AG09309 (cell line): ENCODE results near the gene DENND4B.

Experiments used
- DNase-seq: peaks from one replicate; pipeline ENCODE4 v3.0.0-alpha.2; 2010; ENCODE audit warnings: low read depth
- H3K4me3 ChIP-seq: 2 replicates; pipeline ENCODE4 v1.5.1; 2011; ENCODE audit warnings: mild to moderate bottlenecking, low read depth, low read length, moderate library complexity; ENCODE audit not compliant: control insufficient read depth
- TF ChIP-seq, protein P1 (sequence below): IDR thresholded peaks from 2 replicates; pipeline ENCODE4 v1.5.1; 2011; ENCODE audit warnings: mild to moderate bottlenecking, low read depth, low read length, inconsistent platforms; ENCODE audit not compliant: insufficient read depth, control insufficient read depth; ENCODE audit errors: missing control alignments

DENND4B gene

DNA sequence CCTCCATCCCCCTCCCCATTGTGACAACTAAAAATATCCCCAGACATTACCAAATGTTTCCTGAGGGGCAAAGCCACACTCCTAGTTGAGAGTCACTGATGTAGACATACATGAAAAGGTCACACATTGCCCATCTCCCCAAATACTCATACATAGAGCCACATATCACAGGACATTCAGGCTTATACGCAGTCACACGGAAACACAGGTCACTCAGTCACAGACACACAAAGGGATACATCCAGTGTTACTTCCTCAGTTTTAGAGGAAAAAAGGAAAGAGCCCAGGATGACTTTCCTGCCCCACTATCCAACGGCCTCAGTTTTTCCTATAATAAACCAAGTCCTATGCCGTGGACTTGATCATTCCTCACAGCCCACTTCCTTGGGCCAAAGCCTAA, 14.9 kb upstream of the DENND4B start:
- no peak overlapping the region for H3K4me3 ChIP-seq
- no peak for DNase-seq
- TF ChIP-seq, protein P1, sequence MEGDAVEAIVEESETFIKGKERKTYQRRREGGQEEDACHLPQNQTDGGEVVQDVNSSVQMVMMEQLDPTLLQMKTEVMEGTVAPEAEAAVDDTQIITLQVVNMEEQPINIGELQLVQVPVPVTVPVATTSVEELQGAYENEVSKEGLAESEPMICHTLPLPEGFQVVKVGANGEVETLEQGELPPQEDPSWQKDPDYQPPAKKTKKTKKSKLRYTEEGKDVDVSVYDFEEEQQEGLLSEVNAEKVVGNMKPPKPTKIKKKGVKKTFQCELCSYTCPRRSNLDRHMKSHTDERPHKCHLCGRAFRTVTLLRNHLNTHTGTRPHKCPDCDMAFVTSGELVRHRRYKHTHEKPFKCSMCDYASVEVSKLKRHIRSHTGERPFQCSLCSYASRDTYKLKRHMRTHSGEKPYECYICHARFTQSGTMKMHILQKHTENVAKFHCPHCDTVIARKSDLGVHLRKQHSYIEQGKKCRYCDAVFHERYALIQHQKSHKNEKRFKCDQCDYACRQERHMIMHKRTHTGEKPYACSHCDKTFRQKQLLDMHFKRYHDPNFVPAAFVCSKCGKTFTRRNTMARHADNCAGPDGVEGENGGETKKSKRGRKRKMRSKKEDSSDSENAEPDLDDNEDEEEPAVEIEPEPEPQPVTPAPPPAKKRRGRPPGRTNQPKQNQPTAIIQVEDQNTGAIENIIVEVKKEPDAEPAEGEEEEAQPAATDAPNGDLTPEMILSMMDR = no peak

DNA sequence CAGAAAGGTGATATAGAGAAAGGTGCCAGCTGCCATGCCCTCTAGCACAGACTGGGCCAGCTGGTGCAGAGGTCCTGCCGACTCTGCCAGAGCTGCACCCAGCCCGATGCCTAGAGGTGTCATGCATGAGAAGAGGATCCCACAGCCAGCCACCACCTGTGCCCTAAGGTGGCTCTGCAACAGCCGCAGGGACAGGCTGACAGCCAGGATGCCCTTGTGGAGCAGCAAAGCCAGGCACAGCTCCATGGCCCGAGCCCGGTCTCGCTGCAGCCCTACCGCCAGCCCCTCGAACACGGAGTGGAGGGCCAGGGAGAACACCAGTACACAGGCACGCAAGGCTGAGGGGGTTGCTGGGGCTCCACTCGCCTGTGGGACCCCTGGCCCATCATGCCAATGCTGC, 13.7 kb upstream of the DENND4B start:
- no peak for DNase-seq
- no peak overlapping the region for H3K4me3 ChIP-seq
- TF ChIP-seq, protein P1 = no peak

DNA sequence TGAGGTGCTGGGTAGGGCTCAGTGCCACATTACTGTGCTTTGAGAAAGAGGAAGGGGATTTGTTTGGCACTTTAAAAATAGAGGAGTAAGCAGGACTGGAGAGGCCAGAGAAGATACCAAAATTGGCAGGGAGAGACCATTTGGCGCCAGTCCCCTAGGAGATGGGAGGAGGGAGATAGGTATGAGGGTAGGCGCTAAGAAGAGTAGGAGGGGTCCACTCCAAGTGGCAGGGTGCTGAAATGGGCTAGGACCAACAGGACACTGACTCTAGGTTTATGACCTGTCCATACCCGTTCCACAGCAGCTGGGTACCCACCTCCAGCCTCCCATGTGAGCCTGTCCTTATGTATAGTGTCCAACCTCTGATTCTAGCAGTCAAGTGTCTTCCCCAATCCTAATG, 12.9 kb upstream of the DENND4B start:
- DNase-seq = no peak
- TF ChIP-seq, protein P1 = no peak
- no peak overlapping the region for H3K4me3 ChIP-seq

DNA sequence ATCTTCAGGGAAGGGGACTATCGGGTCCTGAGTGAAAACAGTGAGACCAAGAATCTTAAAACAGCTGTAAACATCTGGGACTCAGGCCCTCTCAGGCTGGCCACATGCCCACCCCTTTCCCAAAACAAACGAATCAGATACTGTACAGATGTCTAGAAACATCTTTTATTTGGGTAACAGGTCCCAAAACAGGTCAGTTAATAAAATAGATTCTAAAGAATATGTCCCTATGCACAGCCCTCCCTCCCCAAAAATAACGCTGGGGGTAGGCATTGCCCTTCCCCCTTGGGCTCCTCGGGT, 12.4 kb upstream of the DENND4B start:
- TF ChIP-seq, protein P1 = no peak
- no peak for DNase-seq
- peak overlapping the region; percentile 97 for H3K4me3 ChIP-seq

DNA sequence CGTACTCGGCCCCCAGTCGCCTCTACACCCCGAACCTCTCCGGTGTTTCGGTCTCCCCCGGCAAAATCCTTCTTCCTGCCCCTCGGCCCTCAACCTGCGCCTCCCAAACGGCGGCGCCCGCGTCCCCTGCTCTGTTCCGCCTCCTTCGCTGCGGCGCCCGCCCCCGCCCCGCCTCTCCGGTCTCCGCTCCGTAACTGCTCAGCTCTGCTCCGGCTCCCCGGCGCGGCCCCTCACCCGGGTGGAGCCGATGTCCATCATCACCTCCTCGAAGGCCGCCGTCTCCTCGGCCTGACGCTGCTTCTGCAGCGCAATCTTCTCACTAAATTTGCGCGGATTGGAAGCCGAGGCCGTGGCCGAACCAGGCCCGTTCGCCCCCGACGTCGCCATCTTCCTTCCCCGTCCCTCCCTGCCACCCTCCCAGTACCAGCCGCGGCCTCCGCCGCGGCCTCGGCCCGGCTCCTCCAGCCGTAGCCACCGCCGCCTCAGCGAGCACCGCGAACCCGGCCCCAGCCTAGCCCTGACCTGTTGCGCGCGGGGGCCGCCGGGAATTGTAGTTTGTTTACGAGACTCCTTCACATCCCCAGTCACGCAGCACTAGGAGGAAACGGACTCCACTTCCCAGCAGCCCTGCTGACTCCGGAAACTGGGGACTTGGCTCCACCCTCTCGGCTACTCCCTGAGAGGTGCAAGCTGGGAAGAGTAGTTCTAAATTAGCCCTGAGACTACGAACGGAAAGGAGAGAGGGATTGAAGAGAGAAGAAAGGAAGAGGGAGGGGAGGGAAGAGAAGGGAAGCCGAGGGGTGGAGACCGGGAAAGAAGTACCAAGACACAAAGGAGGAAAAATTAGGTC, 11.8 kb upstream of the DENND4B start, which contains the start of gene CRTC2:
TSS of gene CRTC2 (minus strand) at position 502 of the 850 bp plus-strand sequence. CDS start at position 387, 115 bp downstream.
- peak within 1 kb of the TSS; percentile 97 for H3K4me3 ChIP-seq
- DNase-seq = peak; percentile 93
- TF ChIP-seq, protein P1 = no peak

DNA sequence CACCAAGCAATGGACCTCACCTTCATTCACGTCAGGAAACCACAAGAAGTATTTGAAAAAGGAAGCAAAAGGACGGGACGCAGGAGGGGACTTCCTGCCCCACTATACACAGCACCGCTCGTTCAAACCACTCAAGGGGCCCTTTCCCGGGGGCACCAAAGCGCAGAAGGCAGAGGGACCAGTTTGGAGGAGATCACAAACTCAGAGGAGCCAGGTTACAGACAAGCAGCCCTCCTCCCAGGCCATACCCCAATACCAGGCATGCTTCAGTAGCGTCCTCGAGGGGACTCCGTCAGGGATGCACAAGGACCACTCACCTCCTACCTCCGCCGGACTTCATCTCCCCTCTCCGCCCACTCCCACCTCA, 11.2 kb upstream of the DENND4B start:
- TF ChIP-seq, protein P1 = no peak
- peak overlapping the region; percentile 97 for H3K4me3 ChIP-seq
- no peak for DNase-seq
